Activated naive CD8-positive, alpha-beta T cell treated with anti-CD3 and anti-CD28 coated beads, Interleukin-2, amount 50 U/mL, for 24 hours (primary cell): Measurements from ENCODE around the gene ZNF425.
A peak's percentile ranks its signal among the peaks of the same experiment; 100 is the strongest.
"Not testable (repeated sequence)": the region's sequence is repeated elsewhere in the genome, so short reads cannot be mapped to it uniquely, and the experiment has no call there.

Source experiments
- ATAC-seq: fragments of 150-1000 bp; cut with Tn5 transposase; one replicate; pipeline ENCODE4 v1.10.0; 2021
- DNase-seq: peaks from one replicate; pipeline ENCODE4 v3.0.0; 2021
- H3K27ac Mint-ChIP-seq: one replicate; pipeline ENCODE4 v1.8.0; 2021; ENCODE audit warnings: mild to moderate bottlenecking, mixed read lengths
- H3K27me3 Mint-ChIP-seq: one replicate; pipeline ENCODE4 v1.8.0; 2021; ENCODE audit warnings: mixed read lengths
- H3K36me3 Mint-ChIP-seq: one replicate; pipeline ENCODE4 v1.8.0; 2021; ENCODE audit warnings: low read depth, mixed read lengths
- H3K4me1 Mint-ChIP-seq: one replicate; pipeline ENCODE4 v1.8.0; 2021; ENCODE audit warnings: mixed read lengths
- H3K4me3 Mint-ChIP-seq: one replicate; pipeline ENCODE4 v1.8.0; 2021; ENCODE audit warnings: mild to moderate bottlenecking, moderate library complexity, mixed read lengths
- H3K9me3 Mint-ChIP-seq: one replicate; pipeline ENCODE4 v1.8.0; 2021; ENCODE audit warnings: mixed read lengths

Gene ZNF425

DNA sequence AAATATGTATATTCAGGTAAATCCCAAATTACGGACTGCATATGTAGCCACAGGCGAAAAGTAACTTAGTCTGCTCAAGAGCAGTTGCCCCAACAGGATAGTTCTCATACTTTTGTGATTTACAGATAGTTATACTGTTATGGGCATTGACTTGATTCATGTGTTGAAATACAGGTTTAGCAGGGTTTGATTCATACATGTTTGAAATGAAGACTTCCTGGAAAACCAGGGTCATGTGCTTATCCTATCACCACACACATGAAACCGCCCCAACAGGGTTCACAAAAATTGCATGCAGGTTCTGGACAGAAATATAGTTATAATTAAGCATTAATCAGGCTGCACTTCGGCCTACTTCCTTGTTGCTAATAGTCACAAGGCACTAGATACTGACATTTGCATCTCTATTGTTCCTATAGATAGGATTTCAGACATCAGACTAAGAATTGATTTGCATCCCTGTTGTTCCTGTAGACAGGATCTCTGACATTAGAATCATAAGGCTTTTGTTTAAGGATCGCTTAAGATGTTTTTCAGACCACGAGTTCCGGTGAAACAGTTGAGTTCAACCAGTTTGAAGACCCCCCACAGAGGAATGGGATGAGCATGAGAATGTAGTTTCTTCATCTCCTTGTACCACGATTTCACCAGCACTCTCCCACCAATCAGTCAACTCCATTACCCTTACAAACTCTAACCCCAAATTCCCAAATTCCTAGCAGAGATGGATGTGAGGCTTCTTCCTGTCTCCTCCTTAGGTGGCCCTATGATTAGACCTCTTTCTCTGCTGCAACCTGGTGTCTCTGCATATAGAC is 19.1 kb upstream of the ZNF425 start:
- H3K4me3 Mint-ChIP-seq: peak overlapping the region; percentile 96
- peak overlapping the region; percentile 20 for H3K27ac Mint-ChIP-seq
- peaks cover 29% of the 10 kb centered on the region for H3K4me1 Mint-ChIP-seq
- no peaks in the 10 kb centered on the region for H3K9me3 Mint-ChIP-seq
- ATAC-seq (no peak), DNase-seq (no peak)
- no peaks in the 10 kb centered on the region for H3K27me3 Mint-ChIP-seq
- peaks cover 3% of the 10 kb centered on the region for H3K36me3 Mint-ChIP-seq

DNA sequence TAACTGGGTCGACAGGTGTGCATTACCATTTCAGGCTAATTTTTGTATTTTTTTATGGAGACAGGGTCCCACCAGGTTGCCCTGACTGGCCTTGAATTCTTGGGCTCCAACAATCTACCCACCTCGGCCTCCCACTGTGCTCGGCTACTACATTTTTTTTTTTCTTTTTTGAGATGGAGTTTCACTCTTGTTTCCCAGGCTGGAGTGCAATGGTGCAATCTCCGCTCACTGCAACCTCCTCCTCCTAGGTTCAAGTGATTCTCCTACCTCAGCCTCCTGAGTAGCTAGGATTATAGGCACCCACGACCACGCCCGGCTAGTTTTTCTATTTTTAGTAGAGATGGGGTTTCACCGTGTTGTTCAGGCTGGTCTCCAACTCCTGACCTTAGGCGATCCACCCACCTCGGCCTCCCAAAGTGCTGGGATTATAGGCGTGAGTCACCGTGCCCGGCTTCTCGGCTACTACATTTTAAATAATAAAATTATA is 18.4 kb upstream of the ZNF425 start:
- not testable (repeated sequence) for H3K27ac Mint-ChIP-seq, H3K27me3 Mint-ChIP-seq, H3K36me3 Mint-ChIP-seq, H3K4me3 Mint-ChIP-seq, H3K9me3 Mint-ChIP-seq, ATAC-seq, DNase-seq
- peaks cover 26% of the 10 kb centered on the region for H3K4me1 Mint-ChIP-seq

DNA sequence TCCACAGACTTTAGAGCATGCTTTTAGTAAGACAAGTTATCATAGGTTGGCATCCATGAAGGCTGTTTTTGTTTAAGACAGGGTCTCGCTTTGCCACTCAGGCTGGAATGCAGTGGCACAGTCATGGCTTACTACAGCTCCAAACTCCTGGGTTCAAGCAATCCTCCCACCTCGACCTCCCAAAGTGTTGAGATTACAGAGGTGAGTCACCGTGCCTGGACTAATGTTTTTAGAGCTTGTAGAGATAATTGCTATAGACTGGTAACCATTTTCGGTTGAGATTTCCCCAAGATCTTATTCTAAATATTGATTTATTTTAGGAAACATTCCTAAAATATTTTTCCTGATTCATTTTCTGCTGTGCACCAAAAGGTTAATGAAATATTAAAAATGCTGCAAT is 15.8 kb upstream of the ZNF425 start:
- ATAC-seq: no peak
- H3K4me1 Mint-ChIP-seq: peaks cover 15% of the 10 kb centered on the region
- no peak for DNase-seq
- no peaks in the 10 kb centered on the region for H3K27me3 Mint-ChIP-seq
- no peaks in the 10 kb centered on the region for H3K9me3 Mint-ChIP-seq
- H3K36me3 Mint-ChIP-seq: peaks cover 5% of the 10 kb centered on the region
- H3K27ac Mint-ChIP-seq: no peak overlapping the region
- no peak overlapping the region for H3K4me3 Mint-ChIP-seq

DNA sequence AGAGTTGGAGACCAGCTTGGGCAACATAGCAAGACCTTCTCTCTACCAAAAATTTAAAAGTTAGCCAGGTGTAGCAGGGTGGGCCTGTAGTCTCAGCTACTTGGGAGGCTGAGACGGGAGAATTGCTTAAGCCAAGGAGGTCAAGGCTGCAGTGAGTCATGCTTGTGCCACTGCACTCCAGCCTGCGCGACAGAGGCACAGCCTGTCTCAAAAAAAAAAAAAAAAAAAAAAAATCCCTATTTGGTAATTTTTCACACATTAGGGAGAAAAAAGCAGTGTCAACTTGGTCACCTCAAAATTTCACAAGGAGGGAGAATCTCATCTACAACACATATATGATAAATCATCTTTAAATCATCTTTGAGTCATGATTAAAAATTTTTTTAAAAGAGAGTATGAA is 14.7 kb upstream of the ZNF425 start:
- Mint-ChIP-seq H3K4me1 (peaks cover 11% of the 10 kb centered on the region), H3K27me3 (no peaks in the 10 kb centered on the region), H3K27ac (no peak overlapping the region), H3K36me3 (peaks cover 4% of the 10 kb centered on the region), H3K9me3 (no peaks in the 10 kb centered on the region), H3K4me3 (no peak overlapping the region)
- ATAC-seq: no peak
- DNase-seq: no peak

DNA sequence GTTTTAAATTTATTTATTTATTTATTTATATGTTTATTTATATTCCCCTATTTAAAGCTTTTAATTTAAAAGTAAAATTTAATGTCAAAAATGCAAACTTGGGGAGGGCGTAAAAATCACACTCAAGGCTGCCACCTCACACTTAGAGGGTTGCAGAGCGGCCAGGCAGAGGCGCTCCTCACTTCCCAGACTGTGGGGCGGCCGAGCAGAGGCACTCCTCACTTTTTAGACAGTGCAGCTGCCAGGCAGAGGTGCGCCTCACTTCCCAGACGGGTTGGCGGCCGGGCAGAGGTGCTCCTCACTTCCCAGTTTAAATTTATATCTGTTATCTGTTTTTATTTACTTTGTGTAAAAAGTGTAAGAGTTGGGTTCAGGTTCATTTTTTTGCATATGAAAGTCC is 10.0 kb upstream of the ZNF425 start:
- H3K36me3 Mint-ChIP-seq: peaks cover 22% of the 10 kb centered on the region
- no peaks in the 10 kb centered on the region for H3K9me3 Mint-ChIP-seq
- ATAC-seq: no peak
- H3K4me3 Mint-ChIP-seq: no peak overlapping the region
- no peak for DNase-seq
- no peak overlapping the region for H3K27ac Mint-ChIP-seq
- H3K4me1 Mint-ChIP-seq: no peaks in the 10 kb centered on the region
- no peaks in the 10 kb centered on the region for H3K27me3 Mint-ChIP-seq

DNA sequence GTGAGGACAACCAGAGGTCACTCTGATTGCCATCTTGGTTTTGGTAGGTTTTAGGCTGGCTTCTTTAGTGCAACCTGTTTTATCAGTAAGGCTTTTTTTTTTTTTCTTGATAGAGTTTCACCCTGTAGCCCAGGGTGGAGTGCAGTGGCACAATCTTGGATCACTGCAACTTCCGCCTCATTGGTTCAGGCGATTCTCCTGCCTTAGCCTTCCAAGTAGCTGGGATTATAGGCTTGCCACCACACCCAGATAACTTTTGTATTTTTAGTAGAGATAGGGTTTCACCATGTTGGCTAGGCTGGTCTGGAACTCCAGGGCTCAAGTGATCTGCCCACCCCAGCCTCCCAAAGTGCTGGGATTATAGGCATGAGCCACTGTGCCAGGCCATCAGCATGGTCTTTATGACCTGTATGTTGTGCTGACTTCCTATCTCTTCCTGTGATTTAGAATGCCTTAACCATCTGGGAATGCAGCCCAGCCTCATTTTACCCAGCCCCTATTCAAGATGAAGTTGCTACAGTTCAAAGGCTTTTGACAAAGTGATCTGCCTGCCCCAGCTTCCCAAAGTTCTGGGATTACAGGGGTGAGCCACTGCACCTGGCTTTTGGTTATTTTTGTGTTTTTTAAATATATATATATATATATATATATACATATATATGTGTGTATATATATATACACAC is 7.0 kb upstream of the ZNF425 start:
- Mint-ChIP-seq H3K4me1 (peaks cover 3% of the 10 kb centered on the region), H3K27me3 (no peaks in the 10 kb centered on the region), H3K9me3 (peaks cover 6% of the 10 kb centered on the region), H3K27ac (no peak overlapping the region), H3K36me3 (peaks cover 41% of the 10 kb centered on the region), H3K4me3 (no peak overlapping the region)
- DNase-seq (no peak), ATAC-seq (no peak)

DNA sequence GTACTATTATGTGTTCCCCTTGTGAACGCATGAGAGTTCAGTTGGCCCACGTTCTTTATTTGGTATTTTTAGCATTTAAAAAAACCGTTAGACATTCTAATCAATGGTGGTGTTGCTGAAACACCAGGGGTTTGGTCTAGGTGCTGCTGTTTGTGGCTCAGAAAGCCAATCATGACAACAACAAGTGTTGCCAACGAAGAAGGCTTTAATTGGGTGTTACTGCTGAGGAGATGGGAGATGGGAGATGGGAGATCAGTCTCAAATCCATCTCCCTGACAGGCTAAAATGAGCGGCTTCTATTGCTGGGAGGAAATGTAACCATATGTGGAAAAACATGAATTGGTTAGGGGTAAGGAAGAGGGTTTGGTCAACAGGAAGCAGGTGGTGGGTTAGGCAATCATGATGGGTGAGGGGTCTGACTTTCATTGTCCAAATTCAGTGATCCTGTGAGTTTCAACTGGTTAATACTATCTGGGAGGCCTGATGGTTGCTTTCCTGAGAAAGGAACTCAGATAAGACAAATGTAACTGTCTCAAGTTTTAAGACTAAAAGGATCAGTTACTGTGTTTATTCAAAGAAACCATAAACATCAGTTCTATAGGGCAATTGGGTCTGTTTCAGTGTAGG is 4.6 kb upstream of the ZNF425 start:
- no peaks in the 10 kb centered on the region for H3K27me3 Mint-ChIP-seq
- H3K4me1 Mint-ChIP-seq: peaks cover 11% of the 10 kb centered on the region
- H3K4me3 Mint-ChIP-seq: no peak overlapping the region
- ATAC-seq: no peak
- H3K36me3 Mint-ChIP-seq: peaks cover 47% of the 10 kb centered on the region
- H3K9me3 Mint-ChIP-seq: peaks cover 6% of the 10 kb centered on the region
- no peak overlapping the region for H3K27ac Mint-ChIP-seq
- no peak for DNase-seq

DNA sequence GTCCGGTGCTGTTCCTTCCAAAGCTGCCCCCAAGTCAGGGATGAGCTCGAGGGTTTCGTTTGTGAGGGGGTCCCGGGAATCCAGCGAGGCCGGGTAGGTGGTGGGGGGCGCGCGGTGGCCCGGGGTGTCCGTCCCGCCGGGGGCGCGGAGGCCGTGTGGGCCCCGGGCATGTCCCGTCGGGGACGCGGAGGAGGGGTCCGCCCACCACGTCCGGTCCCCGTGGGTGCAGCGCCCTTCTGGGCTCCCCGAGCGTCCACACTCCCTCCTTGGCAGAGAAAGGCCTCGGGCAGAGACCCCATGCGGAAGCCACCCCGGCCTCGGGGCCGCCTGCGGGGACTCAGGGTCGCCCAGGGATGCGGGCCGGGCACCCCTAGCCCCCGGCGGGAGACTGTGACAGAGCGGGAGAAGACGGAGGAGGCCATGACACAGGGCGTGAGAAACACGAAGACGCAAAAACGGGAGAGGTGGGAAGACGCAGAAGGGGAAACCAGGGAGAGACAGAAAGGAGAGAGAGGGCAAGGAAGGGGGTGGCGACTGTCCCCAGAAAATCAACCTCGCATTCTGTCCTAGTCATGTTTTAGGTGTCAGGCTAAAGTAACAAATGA is 640 bp upstream of the ZNF425 start:
- Mint-ChIP-seq H3K4me1 (peaks cover 22% of the 10 kb centered on the region), H3K4me3 (peak overlapping the region; percentile 91), H3K9me3 (peaks cover 6% of the 10 kb centered on the region), H3K27ac (peak overlapping the region; percentile 97), H3K36me3 (peaks cover 38% of the 10 kb centered on the region), H3K27me3 (no peaks in the 10 kb centered on the region)
- ATAC-seq: peak; percentile 50
- peak; percentile 72 for DNase-seq

DNA sequence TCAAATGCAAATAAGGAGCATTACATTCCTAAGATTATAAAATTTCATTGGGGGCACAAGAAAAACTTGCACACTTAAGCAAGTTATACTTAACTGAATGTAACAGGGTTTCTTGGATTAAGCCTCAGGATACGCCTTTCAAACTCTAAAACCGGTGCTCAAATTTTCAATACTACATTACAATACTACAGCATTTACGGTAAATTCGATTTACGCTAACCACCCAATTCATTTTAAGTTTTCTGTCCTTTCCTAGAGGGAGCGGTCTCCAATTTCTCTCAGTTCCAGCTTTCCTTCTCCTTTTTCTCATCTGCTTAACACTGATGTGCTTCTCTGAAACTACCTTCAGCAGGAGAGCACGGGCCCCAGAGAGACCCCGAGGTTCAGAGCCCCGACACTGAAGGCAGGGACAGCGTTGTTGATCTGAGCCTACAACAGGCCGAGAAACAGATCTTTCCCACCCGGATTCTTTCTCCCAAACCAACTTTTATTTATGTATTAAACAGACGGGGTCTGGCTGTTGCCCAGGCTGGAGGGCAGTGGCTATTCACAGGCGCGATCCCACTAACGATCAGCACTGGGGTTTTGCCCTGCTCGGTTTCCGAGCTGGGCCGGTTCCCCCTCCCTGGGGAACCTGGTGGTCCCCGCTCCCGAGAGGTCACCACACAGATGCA is 798 bp downstream of the ZNF425 start:
- Mint-ChIP-seq H3K4me1 (peaks cover 22% of the 10 kb centered on the region), H3K27me3 (no peaks in the 10 kb centered on the region), H3K4me3 (peak overlapping the region; percentile 91), H3K36me3 (peaks cover 24% of the 10 kb centered on the region), H3K9me3 (no peaks in the 10 kb centered on the region), H3K27ac (peak overlapping the region; percentile 97)
- DNase-seq (peak; percentile 38), ATAC-seq (no peak)

DNA sequence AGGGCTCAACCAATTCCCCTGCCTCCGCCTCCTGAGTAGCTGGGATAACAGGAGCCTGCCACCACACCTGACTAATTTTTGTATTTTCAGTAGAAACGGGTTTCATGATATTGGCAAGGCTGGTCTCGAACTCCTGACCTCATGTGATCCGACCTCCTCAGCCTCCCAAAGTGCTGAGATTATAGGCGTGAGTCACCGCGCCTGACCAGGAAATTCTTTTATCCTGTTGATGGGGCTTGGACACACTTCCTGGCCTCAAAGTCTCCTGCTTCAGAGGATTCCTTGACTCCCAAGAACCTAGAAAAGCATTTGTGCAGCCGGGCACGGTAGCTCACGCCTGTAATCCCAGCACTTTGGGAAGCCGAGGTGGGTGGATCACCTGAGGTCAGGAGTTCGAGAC is 16.2 kb downstream of the ZNF425 start:
- H3K4me3 Mint-ChIP-seq: no peak overlapping the region
- ATAC-seq (no peak), DNase-seq (no peak)
- H3K9me3 Mint-ChIP-seq: no peaks in the 10 kb centered on the region
- no peaks in the 10 kb centered on the region for H3K36me3 Mint-ChIP-seq
- H3K4me1 Mint-ChIP-seq: no peaks in the 10 kb centered on the region
- no peak overlapping the region for H3K27ac Mint-ChIP-seq
- H3K27me3 Mint-ChIP-seq: no peaks in the 10 kb centered on the region

DNA sequence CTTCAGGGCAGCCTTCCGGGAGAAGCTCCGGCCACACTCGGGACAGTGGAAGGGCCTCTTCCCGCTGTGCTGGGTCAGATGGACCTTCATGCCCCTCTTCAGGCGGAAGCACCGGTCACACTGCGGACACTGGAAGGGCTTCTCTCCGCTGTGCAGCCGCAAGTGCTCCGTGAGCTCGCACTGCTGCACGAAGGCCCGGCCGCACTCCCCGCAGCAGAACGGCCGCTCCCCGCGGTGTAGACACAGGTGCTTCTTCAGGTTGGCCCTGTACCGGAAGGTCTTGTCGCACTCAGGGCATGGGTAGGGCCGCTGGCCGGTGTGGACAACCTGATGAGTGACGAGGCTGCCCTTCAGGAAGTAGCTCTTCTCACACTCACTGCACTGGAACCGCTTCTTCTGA is 21.4 kb downstream of the ZNF425 start:
- Mint-ChIP-seq H3K4me1 (no peaks in the 10 kb centered on the region), H3K4me3 (no peak overlapping the region), H3K27me3 (no peaks in the 10 kb centered on the region), H3K36me3 (no peaks in the 10 kb centered on the region), H3K27ac (no peak overlapping the region), H3K9me3 (no peaks in the 10 kb centered on the region)
- DNase-seq: no peak
- no peak for ATAC-seq

DNA sequence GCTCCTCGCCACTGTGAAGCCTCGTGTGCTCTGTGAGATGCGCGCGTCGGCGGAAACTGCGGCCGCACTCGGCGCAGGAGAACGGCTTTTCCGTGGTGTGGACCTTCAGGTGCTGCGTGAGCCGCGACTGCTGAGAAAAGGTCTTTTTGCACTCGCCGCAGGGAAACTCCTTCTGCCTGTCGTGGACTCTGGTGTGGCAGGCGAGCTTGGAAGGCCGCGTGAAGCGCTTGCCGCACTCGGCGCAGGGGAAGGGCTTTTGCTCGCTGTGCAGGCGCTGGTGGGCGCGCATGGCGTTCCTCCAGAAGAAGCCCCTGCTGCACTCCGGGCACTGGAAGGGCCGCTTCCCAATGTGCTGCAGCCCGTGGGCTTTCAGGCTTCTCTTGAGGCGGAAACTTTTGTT is 21.9 kb downstream of the ZNF425 start:
- Mint-ChIP-seq H3K36me3 (no peaks in the 10 kb centered on the region), H3K27ac (no peak overlapping the region), H3K4me1 (no peaks in the 10 kb centered on the region), H3K27me3 (no peaks in the 10 kb centered on the region), H3K9me3 (no peaks in the 10 kb centered on the region), H3K4me3 (no peak overlapping the region)
- DNase-seq: no peak
- ATAC-seq: no peak

DNA sequence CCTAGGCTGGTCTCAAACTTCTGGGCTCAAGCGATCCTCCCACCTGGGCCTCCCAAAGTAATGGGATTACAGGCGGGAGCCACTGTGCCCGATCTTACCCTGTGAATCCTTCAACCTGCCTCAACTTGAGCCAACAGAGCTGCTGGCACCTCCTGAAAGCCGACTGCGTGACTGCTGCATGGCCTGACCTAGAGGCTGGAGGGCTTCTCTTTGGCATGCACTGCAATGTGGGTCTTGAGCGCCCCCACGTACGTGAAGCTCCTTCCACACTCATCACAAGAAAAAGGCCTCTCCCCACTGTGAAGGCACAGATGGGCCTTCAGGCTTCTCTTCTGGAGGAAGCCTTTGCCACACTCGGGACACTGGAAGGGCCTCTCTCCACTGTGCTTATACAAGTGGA is 22.7 kb downstream of the ZNF425 start:
- H3K27me3 Mint-ChIP-seq: no peaks in the 10 kb centered on the region
- no peaks in the 10 kb centered on the region for H3K4me1 Mint-ChIP-seq
- DNase-seq (no peak), ATAC-seq (no peak)
- H3K9me3 Mint-ChIP-seq: no peaks in the 10 kb centered on the region
- H3K4me3 Mint-ChIP-seq: no peak overlapping the region
- H3K27ac Mint-ChIP-seq: no peak overlapping the region
- no peaks in the 10 kb centered on the region for H3K36me3 Mint-ChIP-seq

DNA sequence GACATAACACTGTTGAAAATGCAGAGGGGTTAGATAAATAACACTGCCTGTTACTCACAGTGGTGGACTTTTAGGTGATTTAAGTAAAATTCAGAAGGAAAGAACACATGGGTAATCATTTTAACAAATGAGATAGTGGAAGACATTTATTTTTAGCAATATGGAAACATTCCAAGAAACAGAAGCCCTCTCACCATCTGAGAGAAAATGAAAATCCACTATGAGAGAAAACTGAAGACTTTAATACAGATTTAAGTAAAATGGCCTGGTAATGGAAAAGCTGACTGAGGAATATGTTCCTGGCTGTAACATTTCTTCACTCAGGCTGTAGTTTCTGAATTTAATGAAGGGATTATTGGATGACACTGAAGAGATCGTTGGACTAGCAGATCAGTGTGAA is 23.5 kb downstream of the ZNF425 start:
- Mint-ChIP-seq H3K27me3 (no peaks in the 10 kb centered on the region), H3K4me3 (no peak overlapping the region), H3K27ac (no peak overlapping the region), H3K4me1 (no peaks in the 10 kb centered on the region), H3K36me3 (no peaks in the 10 kb centered on the region), H3K9me3 (no peaks in the 10 kb centered on the region)
- ATAC-seq (no peak), DNase-seq (no peak)
